ENCODE results near the gene DICER1.

The DICER1 gene

GRCh38 chr14:95192311-95192710 is 35.0 kb upstream of the DICER1 start:
- POLR2A ChIA-PET: no interaction called here

GRCh38 chr14:95191445-95192199 is 34.3 kb upstream of the DICER1 start:
- DNase-seq (ENCODE audit: low read depth, low spot score): no peak
- TF ChIP-seq, protein P1, sequence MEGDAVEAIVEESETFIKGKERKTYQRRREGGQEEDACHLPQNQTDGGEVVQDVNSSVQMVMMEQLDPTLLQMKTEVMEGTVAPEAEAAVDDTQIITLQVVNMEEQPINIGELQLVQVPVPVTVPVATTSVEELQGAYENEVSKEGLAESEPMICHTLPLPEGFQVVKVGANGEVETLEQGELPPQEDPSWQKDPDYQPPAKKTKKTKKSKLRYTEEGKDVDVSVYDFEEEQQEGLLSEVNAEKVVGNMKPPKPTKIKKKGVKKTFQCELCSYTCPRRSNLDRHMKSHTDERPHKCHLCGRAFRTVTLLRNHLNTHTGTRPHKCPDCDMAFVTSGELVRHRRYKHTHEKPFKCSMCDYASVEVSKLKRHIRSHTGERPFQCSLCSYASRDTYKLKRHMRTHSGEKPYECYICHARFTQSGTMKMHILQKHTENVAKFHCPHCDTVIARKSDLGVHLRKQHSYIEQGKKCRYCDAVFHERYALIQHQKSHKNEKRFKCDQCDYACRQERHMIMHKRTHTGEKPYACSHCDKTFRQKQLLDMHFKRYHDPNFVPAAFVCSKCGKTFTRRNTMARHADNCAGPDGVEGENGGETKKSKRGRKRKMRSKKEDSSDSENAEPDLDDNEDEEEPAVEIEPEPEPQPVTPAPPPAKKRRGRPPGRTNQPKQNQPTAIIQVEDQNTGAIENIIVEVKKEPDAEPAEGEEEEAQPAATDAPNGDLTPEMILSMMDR (IDR thresholded peaks at IDR 0.05; ENCODE audit: insufficient read depth, low read length, missing control alignments): no peak
- POLR2A ChIA-PET: no interaction called here
- no peak overlapping the region for H3K4me3 ChIP-seq (ENCODE audit: low read depth, low read length)
- CTCF ChIA-PET: no interaction called here

More at GRCh38 chr14:95192311-95192710, 35.0 kb upstream of the DICER1 start:
- DNase-seq (ENCODE audit: low read depth, low spot score): no peak
- H3K4me3 ChIP-seq (ENCODE audit: low read depth, low read length): no peak overlapping the region
- TF ChIP-seq, protein P1 (IDR thresholded peaks at IDR 0.05; ENCODE audit: insufficient read depth, low read length, missing control alignments): no peak
- CTCF ChIA-PET: no interaction called here

GRCh38 chr14:95190857-95191256 is 33.5 kb upstream of the DICER1 start:
- DNase-seq (ENCODE audit: low read depth, low spot score): no peak
- no peak overlapping the region for H3K4me3 ChIP-seq (ENCODE audit: low read depth, low read length)
- POLR2A ChIA-PET: no interaction called here
- TF ChIP-seq, protein P1 (IDR thresholded peaks at IDR 0.05; ENCODE audit: insufficient read depth, low read length, missing control alignments): no peak
- CTCF ChIA-PET: no interaction called here

DNA sequence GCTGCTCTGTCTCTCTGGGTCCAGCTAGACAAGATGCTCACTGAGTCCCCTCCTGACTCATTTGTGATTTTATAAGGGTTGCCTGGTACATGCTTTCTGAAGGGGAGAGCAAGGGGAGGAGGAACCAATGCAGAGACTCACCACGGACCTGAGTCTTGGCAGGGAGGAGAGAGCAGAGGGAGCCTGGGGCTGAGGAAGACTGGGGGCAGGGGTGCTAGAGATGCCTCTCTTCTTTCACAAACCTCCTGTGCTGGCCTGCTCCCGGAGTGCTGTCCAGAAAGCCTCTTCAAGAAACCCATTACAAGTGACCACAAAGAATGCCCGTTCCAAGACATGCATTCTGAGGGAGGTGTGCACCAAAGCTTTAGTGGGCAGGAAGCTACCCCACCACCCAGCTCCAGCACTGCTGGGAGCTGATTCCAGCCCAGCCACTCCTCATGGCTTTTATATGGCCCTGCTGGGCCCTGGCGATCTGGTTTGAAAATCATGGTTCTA is 33.1 kb upstream of the DICER1 start:
- ChIA-PET POLR2A (no interaction called here), CTCF (no interaction called here)
- no peak overlapping the region for H3K4me3 ChIP-seq (ENCODE audit: low read depth, low read length)
- DNase-seq (ENCODE audit: low read depth, low spot score): no peak
- TF ChIP-seq, protein P1 (IDR thresholded peaks at IDR 0.05; ENCODE audit: insufficient read depth, low read length, missing control alignments): no peak

- CTCF ChIA-PET: no interaction called here
- no peak overlapping the region for H3K4me3 ChIP-seq (ENCODE audit: low read depth, low read length)
- no peak for DNase-seq (ENCODE audit: low read depth, low spot score)
- TF ChIP-seq, protein P1 (IDR thresholded peaks at IDR 0.05; ENCODE audit: insufficient read depth, low read length, missing control alignments): no peak
- POLR2A ChIA-PET: no interaction called here
Measured at GRCh38 chr14:95189367-95190132, 32.2 kb upstream of the DICER1 start.

GRCh38 chr14:95188380-95188779 is 31.1 kb upstream of the DICER1 start:
- H3K4me3 ChIP-seq (ENCODE audit: low read depth, low read length): no peak overlapping the region
- POLR2A ChIA-PET: no interaction called here
- DNase-seq (ENCODE audit: low read depth, low spot score): no peak
- TF ChIP-seq, protein P1 (IDR thresholded peaks at IDR 0.05; ENCODE audit: insufficient read depth, low read length, missing control alignments): no peak
- CTCF ChIA-PET: no interaction called here
